ENCODE measurements around the gene PCNP.
"Not testable (repeated sequence)": the region's sequence is repeated elsewhere in the genome, so short reads cannot be mapped to it uniquely, and the experiment has no call there.

The PCNP gene

DNA sequence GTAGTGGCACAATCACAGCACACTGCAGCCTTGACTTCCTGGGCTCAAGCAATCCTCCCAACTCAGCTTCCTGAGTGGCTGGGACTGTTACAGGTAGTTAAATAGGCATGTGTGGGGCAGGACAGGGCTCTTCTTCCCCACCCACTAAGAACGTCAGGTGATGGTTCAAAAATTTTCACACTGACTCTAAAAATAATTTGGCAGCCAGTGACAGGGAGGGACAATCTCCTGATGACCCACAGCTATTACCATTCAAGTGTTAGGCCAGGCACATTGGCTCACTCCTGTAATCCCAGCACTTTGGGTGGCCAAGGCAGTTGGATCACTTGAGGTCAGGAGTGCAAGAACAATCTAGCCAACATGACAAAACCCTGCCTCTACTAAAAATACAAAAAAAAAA lies 24.5 kb upstream of the PCNP start (continued):
- TF ChIP-seq PATZ1 (tag by site-specific recombination; IDR thresholded peaks at IDR 0.05) (no peak), ZNF121 (tag by site-specific recombination; IDR thresholded peaks at IDR 0.05) (no peak)

GRCh38 chr3:101551359-101552081 lies 22.5 kb upstream of the PCNP start:
- H3K4me3 ChIP-seq (ENCODE audit: low read depth, low read length); H3K9me3 ChIP-seq (ENCODE audit: control insufficient read depth, insufficient read depth, low read depth, low read length); H3K4me1 ChIP-seq (ENCODE audit: control insufficient read depth, insufficient read depth, low read length); CTCF ChIA-PET; POLR2A ChIA-PET; H3K36me3 ChIP-seq (ENCODE audit: control insufficient read depth in 2 of 2, insufficient read depth in 1 of 2, low read length in 2 of 2); H3K27ac ChIP-seq (ENCODE audit: extremely low read depth, low read depth, low read length): not testable (repeated sequence)

DNA sequence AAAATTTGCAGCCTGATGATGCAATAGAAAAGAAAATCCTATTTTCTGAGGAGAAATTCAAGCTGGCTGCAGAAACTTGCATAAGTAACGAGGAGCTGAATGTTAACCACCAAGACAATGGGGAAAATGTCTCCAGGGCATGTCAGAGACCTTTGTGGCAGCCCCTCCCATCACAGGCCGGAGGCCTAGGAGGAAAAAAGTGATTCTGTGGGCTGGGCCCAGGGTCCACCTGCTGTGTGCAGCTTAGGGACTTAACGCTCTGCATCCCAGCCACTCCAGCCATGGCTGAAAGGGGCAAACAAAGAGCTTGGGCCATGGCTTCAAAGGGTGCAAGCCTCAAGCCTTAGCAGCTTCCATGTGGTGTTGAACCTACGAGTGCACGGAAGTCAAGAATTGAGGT lies 20.6 kb upstream of the PCNP start:
- H3K4me1 ChIP-seq (ENCODE audit: control insufficient read depth, insufficient read depth, low read length); H3K9me3 ChIP-seq (ENCODE audit: control insufficient read depth, insufficient read depth, low read depth, low read length); POLR2A ChIA-PET; H3K36me3 ChIP-seq (ENCODE audit: control insufficient read depth in 2 of 2, insufficient read depth in 1 of 2, low read length in 2 of 2); CTCF ChIA-PET; H3K4me3 ChIP-seq (ENCODE audit: low read depth, low read length); H3K27ac ChIP-seq (ENCODE audit: extremely low read depth, low read depth, low read length): not testable (repeated sequence)

GRCh38 chr3:101556064-101556463 lies 17.9 kb upstream of the PCNP start:
- Histone ChIP-seq H3K36me3 (ENCODE audit: control insufficient read depth in 2 of 2, insufficient read depth in 1 of 2, low read length in 2 of 2) (no peaks in the 10 kb centered on the region), H3K27ac (ENCODE audit: extremely low read depth, low read depth, low read length) (no peak overlapping the region), H3K4me3 (ENCODE audit: low read depth, low read length) (no peak overlapping the region), H3K9me3 (ENCODE audit: control insufficient read depth, insufficient read depth, low read depth, low read length) (no peaks in the 10 kb centered on the region), H3K4me1 (ENCODE audit: control insufficient read depth, insufficient read depth, low read length) (0 out of 2 replicates have a peak, but pooled peaks cover 2% of the 10 kb centered on the region)
- TF ChIP-seq ZNF112 (tag by site-specific recombination; IDR thresholded peaks at IDR 0.05) = no peak
- TF ChIP-seq ZNF843 (tag by site-specific recombination; IDR thresholded peaks at IDR 0.05) = no peak
- TF ChIP-seq, protein P1, sequence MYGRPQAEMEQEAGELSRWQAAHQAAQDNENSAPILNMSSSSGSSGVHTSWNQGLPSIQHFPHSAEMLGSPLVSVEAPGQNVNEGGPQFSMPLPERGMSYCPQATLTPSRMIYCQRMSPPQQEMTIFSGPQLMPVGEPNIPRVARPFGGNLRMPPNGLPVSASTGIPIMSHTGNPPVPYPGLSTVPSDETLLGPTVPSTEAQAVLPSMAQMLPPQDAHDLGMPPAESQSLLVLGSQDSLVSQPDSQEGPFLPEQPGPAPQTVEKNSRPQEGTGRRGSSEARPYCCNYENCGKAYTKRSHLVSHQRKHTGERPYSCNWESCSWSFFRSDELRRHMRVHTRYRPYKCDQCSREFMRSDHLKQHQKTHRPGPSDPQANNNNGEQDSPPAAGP (tag by site-specific recombination; IDR thresholded peaks at IDR 0.05) = no peak
- TF ChIP-seq ZBTB44 (tag by site-specific recombination; IDR thresholded peaks at IDR 0.05) = no peak
- TF ChIP-seq ZNF2 (tag by site-specific recombination; IDR thresholded peaks at IDR 0.05) = no peak
- TF ChIP-seq ZNF394 (tag by site-specific recombination; IDR thresholded peaks at IDR 0.05; ENCODE audit: borderline replicate concordance) = no peak
- no peak for TF ChIP-seq GFI1B (tag by site-specific recombination; IDR thresholded peaks at IDR 0.05)
- no peak for TF ChIP-seq HOXC10 (CRISPR knock-in tag; IDR thresholded peaks at IDR 0.05)
- no peak for TF ChIP-seq TRIM28 (IDR thresholded peaks at IDR 0.05; ENCODE audit: borderline replicate concordance, low read length)
- no peak for TF ChIP-seq ZNF266 (tag by site-specific recombination; IDR thresholded peaks at IDR 0.05; ENCODE audit: low read depth)
- no peak for TF ChIP-seq ZNF157 (tag by site-specific recombination; IDR thresholded peaks at IDR 0.05)
- TF ChIP-seq ZNF274 (IDR thresholded peaks at IDR 0.05; ENCODE audit: low read length) = no peak
- TF ChIP-seq ZNF274 (tag by site-specific recombination; IDR thresholded peaks at IDR 0.05; ENCODE audit: borderline replicate concordance) = no peak
- no peak for TF ChIP-seq ZNF350 (tag by site-specific recombination; IDR thresholded peaks at IDR 0.05)
- ChIA-PET CTCF (interaction anchor here (0.7 kb wide), 1 partner anchor 624 kb away, joined by 3 read pairs; no protein-coding TSS in a partner anchor), POLR2A (no interaction called here)
